Myocyte (in vitro differentiated cells): Measurements from ENCODE around the gene COX4I2. TPM values are rescaled to one million over a fixed set of nuclear protein-coding genes. Genes with fewer than 3 reads are reported as not detected.
"Not testable (repeated sequence)": the region's sequence is repeated elsewhere in the genome, so short reads cannot be mapped to it uniquely, and the experiment has no call there.

Experiments used
- DNase-seq: peaks from one replicate; pipeline ENCODE4 v3.0.0-alpha.2; 2012; ENCODE audit warnings: low read depth
- total RNA-seq: library from RNA; depleted of rRNA; stranded (reverse); fragments of >200 nt; gene quantifications from 2 replicates; pipeline ENCODE4 v1.2.3, GENCODE V29; 2014

The COX4I2 gene
- total RNA-seq, 1 donor from 2014 or later: not detected

DNA sequence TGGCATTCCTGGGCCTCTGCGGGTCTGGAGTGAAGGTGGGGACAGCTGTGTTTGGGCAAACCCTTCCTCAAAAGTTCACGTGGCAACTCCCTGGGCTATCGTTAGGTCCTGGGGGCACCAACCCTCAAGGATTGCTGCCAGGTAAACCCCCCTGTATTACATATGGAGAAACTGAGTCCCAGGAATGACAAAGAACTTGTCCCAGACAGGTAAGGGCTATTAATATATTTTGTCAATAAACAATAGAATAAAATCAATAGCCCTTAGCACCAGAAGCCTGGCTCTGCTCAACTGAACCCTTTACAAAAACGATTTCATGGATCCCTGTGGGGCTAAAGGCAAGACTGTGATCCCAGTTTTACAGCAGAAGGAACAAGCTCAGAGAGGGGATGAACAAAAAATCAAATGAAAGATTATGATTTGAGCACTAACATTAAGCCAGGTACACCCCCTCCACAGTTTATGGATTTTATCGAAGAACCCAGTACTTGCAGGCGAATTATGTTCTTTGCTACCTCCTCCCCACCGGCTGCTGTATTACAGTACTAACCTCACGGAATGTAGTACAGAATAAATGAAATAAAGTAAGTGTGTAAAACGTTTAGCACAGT is 30.0 kb upstream of the COX4I2 start:
- no peak for DNase-seq

DNA sequence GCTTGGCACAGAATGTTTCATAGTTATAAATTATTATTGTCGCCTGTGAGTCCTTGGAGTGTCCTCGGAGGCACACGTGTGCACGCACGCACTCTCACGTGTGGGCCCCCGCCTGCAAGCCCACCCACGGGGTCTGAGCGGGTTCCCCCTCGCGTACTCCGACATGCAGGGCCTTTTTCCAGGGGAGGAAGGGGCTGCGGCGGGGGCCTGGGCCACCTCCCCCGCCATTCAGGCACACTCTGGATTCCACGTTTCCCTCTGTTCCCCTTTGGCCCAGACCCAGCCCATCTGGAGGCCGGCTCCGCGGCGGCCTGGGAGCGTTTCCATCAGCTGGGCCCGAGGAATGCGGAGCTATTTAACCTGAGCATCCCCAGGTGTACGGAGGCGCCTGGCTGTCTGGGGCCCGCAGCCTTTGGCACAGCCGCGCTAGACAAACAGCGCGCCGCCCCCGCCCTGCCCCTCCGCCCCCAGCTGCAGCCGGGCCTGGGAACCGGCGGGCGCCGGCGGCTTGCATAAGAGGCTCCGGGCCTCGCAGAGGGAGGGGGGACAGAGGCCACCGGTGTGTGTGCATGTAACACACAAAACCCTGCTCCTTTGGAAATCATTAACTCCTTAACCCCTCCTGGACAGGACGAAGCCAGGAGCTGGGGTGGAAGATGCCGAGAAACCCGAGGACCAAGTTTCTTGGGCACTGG is 29.3 kb upstream of the COX4I2 start:
- peak; percentile 20 for DNase-seq

DNA sequence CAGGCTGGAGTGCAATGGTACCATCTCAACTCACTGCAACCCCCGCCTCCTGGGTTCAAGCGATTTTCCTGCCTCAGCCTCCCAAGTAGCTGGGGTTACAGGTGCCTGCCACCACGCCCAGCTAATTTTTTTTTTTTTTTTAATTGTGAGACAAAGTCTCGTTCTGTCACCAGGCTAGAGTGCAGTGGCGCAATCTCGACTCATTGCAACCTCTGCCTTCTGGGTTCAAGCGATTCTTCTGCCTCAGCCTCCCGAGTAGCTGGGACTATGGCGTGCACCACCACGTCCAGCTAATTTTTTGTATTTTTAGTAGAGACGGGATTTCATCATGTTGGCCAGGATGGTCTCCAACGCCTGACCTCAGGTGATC is 25.5 kb upstream of the COX4I2 start:
- not testable (repeated sequence) for DNase-seq

DNA sequence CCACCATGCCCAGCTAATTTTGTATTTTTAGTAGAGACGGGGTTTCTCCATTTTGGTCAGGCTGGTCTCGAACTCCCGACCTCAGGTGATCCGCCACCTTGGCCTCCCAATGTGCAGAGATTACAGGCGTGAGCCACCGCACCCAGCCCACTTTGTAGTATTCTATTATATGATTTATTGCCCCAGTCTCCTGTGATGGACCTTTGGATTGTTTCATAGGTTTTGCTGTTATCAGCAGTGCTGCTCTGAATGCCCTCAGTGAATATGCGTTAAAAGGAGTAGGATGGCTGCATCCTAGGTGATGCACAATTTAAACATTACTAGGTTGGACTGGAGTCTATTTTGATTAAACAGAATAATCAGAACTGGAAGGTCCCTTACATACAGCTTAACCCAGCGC is 22.3 kb upstream of the COX4I2 start:
- no peak for DNase-seq

DNA sequence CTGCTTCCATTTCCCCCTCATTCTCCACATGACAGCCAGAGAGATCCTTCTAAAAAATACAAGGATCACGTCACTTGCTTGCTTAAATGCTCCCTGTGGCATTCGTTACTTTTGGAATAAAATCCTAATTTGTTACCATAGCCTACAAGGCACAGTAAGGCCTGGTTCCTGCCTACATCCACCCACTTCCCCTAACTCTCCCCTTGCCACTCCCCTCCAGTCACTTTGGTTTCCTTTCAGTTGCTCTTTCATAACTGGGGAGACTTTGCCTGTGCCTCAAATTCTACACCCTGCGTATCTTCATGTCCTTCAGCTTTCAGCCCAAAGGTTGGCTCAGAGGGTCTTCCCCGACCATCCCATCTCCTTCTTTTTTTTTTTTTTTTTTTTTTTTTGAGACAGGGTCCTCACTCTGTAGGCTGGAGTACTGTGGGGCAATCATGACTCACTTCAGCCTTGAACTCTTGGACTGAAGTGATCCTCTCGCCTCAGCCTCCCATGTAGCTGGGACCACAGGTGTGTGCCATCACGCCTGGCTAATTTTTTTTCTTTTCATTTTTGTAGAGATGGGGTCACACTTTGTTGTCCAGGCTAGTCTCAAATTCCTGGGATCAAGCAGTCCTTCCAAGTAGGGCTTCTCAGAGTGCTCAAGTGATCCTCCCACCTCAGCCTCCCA is 20.1 kb upstream of the COX4I2 start:
- no peak for DNase-seq

DNA sequence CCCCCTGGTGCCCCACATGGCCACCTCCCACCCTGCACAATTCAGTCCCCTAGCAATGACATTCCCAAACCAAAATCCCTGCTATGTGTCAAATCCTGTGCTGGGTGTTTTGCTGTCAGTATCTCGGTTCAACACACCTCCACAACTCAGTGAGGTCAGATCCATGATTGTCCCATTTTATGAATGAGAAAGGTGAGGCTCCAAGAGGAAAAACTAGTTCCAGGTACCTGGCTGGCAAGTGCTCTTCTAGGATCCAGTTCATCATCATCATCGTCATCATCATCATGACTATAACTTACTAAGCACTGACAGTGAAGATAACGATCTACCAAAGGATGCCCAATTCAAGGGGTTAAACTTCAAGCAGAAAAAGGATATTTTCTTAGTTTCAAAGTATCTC is 17.5 kb upstream of the COX4I2 start:
- no peak for DNase-seq

DNA sequence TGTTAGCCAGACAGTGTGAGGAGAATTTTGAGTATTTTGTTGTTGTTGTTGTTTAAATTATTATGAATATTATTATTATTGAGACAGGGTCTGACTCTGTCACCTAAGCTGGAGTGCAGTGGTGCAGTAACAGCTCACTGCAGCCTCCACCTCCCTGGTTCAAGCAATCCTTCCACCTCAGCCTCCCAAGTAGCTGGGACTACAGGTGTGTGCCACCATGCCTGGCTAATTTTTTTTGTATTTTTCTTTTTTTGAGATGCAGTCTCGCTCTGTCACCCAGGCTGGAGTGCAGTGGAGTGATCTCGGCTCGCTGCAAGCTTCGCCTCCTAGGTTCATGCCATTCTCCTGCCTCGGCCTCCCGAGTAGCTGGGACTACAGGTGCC is 14.6 kb upstream of the COX4I2 start:
- DNase-seq: not testable (repeated sequence)

DNA sequence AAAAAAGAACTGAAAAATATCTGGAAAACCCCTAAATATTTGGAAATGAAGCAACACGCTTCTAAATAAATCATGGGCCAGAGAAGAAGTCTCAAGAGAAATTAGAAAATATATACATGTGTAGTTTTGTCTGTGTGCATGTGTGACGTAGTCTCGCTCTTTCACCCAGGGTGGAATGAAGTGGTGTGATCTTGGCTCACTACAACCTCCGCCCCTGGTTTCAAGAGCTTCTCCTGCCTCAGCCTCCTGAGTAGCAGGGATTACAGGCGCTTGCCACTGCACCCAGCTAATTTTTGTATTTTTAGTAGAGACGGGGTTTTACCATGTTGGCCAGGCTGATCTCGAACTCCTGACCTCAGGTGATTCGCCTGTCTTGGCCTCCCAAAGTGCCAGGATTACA is 11.2 kb upstream of the COX4I2 start:
- DNase-seq: not testable (repeated sequence)

DNA sequence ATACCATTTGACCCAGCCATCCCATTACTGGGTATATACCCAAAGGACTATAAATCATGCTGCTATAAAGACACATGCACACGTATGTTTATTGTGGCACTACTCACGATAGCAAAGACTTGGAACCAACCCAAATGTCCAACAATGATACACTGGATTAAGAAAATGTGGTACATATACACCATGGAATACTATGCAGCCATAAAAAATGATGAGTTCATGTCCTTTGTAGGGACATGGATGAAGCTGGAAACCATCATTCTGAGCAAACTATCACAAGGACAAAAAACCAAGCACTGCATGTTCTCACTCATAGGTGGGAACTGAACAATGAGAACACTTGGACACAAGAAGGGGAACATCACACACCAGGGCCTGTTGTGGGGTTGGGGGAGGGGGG is 9.7 kb upstream of the COX4I2 start:
- not testable (repeated sequence) for DNase-seq

DNA sequence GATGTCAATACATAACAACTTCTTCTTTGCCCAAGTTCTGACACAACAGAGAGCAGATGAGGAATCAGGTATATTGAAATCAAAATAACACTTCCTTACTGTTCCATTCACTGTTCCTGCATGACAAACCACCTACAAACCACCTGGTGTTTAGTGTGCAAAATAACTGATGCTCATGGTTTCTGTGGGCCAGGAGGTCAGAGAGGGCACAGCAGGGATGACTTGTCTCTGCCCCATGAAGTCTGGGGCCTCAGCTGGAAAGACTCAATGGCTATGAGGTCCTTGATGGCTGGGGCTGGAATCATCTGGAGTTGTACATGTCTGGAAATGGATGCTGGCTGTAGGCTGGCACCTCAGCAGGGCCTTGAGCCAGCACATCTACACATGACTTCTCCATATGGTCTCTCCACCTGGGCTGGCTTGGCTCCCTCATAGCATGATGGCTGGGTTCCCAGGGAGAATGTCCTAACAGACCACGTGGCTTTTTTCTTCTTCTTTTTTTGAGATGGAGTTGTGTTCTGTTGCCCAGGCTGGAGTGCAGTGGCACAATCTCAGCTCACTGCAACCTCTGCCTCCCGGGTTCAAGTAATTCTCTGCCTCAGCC is 7.4 kb upstream of the COX4I2 start:
- no peak for DNase-seq

DNA sequence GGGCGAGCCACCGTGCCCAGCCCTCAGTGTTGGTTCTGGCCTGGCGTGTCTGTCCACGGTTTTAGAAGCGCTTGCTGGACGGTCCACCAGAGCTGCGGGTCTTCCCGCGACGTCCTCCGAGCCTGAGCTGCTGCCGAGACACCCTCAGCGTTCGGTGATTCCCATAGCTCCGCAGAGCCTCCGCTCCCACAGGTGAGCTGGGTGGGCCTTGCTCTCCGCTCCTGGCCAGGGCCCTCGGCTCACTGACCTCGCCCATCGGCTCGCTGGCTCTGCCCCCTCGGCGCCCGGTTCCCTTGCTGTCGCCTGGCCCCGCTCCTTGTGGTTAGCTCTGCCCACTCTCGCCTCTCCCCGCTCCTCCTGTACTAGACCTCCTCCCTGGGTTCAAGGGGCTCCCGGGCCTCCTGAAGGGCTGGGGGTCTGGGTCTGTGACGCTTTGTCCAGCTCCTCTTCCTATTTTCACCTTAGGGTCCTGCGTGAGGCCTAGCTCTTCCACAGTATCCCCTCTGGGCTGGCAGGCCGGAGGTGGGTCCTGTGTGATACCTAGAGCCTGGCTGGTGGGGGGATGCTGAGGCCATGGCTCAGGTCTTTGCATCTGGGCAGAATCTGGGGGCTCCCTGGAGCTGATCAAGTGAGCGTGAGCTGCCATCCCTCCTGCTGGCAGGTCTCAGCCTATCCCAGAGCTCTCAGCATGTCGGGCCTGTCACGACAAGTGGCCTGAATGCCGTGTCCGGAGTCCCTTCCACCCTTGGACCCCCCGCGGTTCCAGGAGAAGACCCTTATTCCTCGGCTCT is 5.0 kb upstream of the COX4I2 start:
- DNase-seq: no peak

DNA sequence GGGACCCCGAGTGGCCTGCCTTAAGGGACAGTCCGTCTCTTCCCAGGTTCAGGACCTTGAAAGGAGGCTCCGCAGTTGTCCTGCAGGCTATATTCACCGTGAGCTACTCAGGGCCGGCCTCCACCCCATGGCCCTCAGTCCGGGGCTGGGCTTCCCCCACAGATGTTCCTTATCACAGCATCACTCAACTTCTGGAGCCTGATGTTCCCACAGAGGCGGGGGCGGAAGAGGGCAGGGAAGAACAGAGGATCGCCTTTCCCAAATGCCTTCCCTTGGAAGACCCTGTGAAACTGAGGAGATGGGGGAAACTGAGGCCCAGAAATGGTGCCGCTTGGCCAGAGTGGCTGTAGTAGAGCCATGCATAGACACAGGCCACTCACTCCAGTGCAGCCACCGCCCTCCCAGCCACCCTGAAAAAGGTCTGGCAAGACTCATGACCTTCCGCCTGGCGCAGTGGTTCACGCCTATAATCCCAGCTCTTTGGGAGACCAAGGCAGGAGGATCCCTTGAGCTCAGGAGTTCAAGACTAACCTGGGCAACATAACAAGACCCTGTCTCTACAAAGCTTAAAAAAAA is 4.3 kb upstream of the COX4I2 start:
- no peak for DNase-seq

DNA sequence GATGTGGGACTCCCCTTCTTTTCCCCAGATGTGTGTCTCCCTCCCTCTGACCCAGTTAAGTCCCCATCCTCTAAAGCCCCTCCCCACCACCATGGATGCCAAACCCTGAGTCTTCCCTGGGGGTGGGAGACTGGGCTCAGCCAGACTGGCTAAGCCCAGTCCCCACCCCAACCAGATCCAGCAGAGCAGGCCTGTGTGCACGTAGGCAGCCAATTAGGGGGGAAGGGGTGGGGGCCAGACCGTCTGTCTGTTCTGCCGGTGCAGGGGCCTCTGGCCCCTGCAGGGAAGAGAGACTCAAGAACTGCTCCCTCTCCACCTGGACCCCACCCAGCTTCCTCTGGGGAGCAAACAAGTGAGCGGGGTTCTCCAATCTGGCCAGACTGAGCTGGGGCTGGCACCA is 605 bp downstream of the COX4I2 start:
- no peak for DNase-seq

DNA sequence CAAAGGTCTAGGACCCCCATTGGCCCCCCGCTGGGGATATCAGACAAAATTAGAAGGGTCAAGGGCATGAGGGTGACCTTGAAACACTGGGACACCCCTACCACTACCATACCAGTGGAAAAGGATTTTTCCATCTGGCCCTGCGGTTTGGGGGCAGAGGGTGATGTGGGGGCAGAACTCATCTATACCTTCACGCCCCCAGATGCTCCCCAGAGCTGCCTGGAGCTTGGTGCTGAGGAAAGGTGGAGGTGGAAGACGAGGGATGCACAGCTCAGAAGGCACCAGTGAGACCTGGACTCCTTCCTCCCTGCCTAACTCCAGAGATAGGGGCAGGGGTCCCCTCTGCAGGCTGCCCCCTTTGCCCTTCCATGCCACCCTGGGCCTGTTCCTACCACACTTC is 1.1 kb downstream of the COX4I2 start:
- no peak for DNase-seq

DNA sequence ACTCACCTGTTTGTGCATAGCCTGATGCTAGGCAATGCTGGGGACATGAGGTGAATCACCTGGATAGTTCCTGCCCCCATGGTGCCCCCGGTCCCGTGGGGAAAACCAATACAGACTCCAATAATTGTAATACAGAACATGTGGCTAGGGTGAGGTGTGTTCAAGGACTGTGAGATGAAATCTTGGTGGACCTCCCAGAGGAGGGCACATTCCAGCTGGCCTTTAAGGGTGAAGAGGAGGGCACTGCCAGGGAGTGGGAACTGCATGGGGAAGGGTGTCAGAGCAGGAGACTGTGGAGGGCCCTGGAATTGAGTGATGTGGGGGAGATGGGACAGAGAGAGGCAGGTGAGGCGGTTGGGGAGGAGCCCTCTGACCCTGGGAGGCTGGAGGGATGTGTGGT is 2.5 kb downstream of the COX4I2 start:
- no peak for DNase-seq

DNA sequence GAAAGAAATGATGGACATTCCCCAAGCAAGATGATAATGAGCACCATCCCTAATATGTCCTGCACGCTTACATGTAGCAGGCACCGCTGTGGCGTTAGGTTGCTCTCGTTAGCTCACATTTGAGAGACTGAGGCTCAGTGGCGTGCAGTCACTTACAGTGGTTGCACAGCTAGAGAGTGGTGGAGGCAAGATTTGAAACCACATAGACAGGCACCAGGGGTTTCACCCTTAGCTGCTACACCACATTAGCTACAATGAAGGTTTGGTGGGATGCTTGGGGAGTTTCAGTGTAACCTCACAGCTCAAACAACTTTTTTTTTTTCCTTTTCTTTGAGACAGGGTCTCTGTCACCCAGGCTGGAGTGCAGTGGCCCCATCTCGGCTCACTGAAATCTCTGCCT is 3.7 kb downstream of the COX4I2 start:
- DNase-seq: no peak

DNA sequence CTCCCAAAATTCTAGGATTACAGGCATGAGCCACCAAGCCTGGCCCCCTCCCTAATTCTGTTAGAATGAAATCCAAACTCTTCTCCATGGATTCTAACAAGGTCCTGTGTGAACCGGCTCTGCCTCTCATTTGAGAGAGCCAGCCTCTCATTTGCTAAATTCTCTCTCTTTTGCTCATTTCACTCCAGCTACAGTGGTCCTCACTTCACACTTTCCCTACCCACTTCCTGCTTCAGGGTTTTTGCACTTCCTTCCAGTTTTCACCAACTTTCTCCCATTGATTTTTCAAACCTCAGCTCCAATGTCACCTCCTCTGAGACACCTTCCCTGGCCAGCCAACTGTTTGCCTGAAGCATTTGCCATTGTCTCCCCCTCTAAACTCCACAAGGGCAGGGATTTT is 5.1 kb downstream of the COX4I2 start:
- no peak for DNase-seq

DNA sequence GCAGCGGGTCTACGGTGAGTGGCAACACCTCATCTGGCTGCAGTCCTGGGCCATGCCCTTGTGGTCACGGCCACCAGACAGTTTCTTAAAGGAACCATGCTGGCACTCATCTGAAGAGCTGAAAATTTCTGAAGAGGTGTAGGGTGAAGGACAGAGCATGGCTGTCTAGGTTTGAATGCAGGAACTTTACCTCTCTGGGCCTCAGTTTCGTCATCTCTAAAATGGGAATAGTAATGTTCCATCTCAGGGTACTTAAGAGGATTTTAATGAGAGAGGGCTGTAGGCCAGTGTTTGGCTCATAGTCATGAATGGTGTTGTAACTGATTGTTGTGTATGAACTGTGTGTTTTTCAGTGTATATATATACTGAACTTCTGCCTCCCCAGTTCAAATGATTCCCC is 5.8 kb downstream of the COX4I2 start:
- DNase-seq: no peak

DNA sequence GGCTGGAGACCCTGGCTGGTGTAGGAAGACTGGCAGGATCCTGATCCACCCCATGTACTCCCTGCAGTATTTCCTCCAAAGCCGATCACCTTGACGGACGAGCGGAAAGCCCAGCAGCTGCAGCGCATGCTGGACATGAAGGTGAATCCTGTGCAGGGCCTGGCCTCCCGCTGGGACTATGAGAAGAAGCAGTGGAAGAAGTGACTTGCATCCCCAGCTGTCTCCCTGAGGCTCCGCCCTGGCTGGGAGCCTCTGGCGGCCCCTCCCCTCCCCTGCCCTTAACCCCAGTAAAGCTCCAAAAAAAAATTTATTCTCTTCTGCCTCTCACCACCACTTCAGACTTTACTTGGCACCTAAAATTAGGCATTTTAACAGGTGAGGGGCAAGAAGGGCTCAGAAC is 7.0 kb downstream of the COX4I2 start:
- peak; percentile 62 for DNase-seq

DNA sequence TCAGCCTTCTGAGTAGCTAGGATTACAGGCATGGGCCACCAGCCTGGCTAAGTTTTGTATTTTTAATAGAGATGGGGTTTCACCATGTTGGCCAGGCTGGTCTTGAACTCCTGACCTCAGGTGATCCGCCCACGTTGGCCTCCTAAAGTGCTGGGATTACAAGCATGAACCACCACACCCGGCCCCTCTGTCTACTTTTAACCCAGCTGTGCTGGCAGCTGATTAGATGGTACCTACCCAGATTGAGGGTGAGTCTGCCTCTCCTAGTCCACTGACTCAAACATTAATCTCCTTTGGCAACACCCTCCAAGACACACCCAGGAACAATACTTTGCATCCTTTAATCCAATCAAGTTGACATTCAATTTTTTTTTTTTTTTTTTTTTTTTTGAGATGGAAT is 10.4 kb downstream of the COX4I2 start:
- DNase-seq: not testable (repeated sequence)

DNA sequence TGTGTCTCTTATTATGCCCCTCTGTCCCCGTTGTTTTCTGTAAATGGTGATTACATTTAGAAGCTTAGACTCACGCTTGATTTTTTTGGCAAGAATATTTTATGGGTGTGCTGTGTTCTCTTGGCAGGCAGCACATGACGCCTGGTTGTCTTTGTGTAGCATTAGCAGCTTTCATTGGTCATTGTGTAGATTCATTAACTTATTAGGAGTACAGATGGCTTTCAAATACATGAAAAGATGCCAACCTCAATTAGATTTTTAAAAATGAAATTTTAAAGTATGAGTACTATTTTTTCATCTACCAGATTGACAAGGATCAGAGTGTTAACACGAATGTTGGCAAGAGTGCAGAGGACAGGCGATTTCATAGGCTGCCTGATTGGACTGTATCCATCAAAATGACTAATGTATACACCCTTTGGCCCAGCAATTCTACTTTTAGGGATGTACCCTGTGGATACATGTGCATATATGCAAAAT is 15.2 kb downstream of the COX4I2 start:
- no peak for DNase-seq
